ENCODE results near the gene ABHD16B. TPM values are rescaled to one million over a fixed set of nuclear protein-coding genes. Genes with fewer than 3 reads are reported as not detected.

The ABHD16B gene
- total RNA-seq, 1 donor from 2014 or later = not detected

DNA sequence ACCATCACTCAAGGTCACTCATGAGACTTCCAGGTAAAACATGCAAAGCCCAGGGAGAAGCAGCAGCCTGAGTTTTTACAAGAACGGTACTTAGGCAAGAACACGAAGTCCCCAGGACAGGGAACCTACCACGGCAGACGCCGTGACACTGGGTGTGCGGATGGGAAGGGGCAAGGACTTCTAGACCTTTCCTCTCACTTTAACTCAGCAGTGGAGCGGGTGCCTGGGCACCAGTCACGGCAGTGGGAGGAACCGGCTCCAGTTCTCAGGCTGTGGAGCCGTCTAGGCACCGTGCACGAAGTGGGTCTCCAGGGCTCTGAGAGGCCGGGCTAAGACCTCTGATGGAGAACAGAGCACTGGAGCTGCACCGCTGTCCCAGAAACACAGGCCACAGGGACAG is 32.8 kb upstream of the ABHD16B start:
- H3K4me3 ChIP-seq (ENCODE audit: low read depth, low read length) = no peak overlapping the region
- H3K27me3 ChIP-seq (ENCODE audit: control insufficient read depth, insufficient read depth, low read length) = peaks cover 49% of the 10 kb centered on the region
- TF ChIP-seq, protein P1, sequence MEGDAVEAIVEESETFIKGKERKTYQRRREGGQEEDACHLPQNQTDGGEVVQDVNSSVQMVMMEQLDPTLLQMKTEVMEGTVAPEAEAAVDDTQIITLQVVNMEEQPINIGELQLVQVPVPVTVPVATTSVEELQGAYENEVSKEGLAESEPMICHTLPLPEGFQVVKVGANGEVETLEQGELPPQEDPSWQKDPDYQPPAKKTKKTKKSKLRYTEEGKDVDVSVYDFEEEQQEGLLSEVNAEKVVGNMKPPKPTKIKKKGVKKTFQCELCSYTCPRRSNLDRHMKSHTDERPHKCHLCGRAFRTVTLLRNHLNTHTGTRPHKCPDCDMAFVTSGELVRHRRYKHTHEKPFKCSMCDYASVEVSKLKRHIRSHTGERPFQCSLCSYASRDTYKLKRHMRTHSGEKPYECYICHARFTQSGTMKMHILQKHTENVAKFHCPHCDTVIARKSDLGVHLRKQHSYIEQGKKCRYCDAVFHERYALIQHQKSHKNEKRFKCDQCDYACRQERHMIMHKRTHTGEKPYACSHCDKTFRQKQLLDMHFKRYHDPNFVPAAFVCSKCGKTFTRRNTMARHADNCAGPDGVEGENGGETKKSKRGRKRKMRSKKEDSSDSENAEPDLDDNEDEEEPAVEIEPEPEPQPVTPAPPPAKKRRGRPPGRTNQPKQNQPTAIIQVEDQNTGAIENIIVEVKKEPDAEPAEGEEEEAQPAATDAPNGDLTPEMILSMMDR (IDR thresholded peaks at IDR 0.05; ENCODE audit: insufficient read depth, low read length, poor library complexity, severe bottlenecking) = no peak
- no peak for DNase-seq (ENCODE audit: low read depth)
- H3K36me3 ChIP-seq (ENCODE audit: control insufficient read depth, insufficient read depth, low read length) = no peaks in the 10 kb centered on the region

DNA sequence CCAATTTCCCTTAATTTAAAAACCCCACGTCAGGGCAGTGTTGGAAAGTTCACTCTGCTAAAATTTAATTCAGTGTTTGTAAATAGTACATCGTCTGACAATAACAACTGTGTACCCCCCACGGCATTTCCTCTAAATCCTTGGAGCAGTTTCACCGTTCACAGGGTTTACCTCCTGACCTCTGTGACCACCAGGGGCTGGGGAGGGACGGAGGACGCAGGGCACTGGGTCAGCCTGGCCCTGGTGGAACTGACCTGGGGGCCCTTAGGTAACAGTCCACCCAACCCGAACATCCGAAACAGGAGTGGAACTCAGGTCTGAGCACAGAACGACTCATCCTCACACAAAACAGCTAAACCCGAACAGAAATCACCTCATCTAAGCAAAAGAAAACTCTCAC is 32.3 kb upstream of the ABHD16B start:
- Histone ChIP-seq H3K4me3 (ENCODE audit: low read depth, low read length) (no peak overlapping the region), H3K36me3 (ENCODE audit: control insufficient read depth, insufficient read depth, low read length) (no peaks in the 10 kb centered on the region), H3K27me3 (ENCODE audit: control insufficient read depth, insufficient read depth, low read length) (peaks cover 48% of the 10 kb centered on the region)
- DNase-seq (ENCODE audit: low read depth) = no peak
- TF ChIP-seq, protein P1 (IDR thresholded peaks at IDR 0.05; ENCODE audit: insufficient read depth, low read length, poor library complexity, severe bottlenecking) = no peak

DNA sequence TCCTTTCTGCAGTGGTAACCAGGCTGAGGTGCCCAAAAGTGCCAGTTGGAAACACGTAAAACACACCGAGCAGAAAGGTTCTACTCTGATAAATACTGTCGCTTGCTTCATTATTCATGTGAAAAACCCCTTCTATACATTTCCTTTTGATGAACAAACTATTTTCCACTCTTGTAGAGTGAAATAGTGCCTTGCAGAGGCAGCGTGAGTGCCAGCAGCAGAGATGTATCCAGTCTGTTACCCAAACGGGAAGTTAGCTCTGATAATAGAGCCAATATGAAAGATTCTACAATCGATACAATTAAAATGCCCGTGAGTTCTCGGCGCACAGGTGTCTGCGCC is 31.7 kb upstream of the ABHD16B start:
- TF ChIP-seq, protein P1 (IDR thresholded peaks at IDR 0.05; ENCODE audit: insufficient read depth, low read length, poor library complexity, severe bottlenecking) = no peak
- peaks cover 48% of the 10 kb centered on the region for H3K27me3 ChIP-seq (ENCODE audit: control insufficient read depth, insufficient read depth, low read length)
- no peak for DNase-seq (ENCODE audit: low read depth)
- H3K4me3 ChIP-seq (ENCODE audit: low read depth, low read length) = peak overlapping the region; percentile 32
- no peaks in the 10 kb centered on the region for H3K36me3 ChIP-seq (ENCODE audit: control insufficient read depth, insufficient read depth, low read length)

DNA sequence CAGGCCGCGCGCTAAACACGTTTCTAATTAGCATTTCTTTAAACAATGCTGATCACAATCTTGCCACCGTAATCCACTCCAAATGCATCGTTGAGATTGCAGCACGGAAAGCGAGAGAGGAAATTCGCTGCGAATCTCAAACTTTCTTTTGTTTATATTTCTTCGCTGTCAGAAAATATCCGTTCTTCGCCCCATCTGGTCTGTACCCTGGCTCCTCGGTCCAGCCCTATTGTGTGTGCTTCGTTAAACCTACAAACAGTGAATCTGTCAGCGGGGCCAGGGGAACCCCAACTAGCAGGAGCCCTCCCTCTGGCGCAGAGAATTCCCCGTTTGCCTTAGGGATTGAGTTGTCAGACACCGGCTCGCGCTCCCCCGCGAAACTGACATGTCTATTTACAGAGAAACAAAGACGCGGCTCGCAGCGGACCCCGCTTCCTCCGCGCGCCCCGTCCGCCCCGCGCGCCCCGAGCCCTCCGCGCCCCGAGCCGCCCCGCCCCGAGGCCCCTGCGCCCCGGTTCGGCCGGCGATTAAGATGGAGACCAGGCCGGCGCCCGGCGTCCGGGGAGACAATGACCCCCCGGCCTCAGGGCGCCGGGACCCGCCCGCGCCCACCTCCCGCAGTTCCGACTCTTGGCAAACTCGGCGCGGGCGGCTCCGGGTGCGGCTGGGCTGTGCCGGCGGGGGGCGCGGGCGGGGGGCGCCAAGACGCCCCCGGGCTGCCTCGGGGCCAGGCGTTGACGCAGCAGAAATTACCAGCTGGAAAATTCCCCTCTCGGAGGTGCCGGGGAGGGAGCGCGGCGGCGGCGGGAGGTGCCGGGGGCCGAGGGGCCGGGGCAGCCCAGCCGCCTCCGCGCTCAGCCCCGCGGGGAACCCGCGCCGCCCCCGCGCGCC is 31.1 kb upstream of the ABHD16B start:
- DNase-seq (ENCODE audit: low read depth) = no peak
- Histone ChIP-seq H3K27me3 (ENCODE audit: control insufficient read depth, insufficient read depth, low read length) (peaks cover 49% of the 10 kb centered on the region), H3K36me3 (ENCODE audit: control insufficient read depth, insufficient read depth, low read length) (no peaks in the 10 kb centered on the region), H3K4me3 (ENCODE audit: low read depth, low read length) (peak overlapping the region; percentile 32)
- TF ChIP-seq, protein P1 (IDR thresholded peaks at IDR 0.05; ENCODE audit: insufficient read depth, low read length, poor library complexity, severe bottlenecking) = no peak

DNA sequence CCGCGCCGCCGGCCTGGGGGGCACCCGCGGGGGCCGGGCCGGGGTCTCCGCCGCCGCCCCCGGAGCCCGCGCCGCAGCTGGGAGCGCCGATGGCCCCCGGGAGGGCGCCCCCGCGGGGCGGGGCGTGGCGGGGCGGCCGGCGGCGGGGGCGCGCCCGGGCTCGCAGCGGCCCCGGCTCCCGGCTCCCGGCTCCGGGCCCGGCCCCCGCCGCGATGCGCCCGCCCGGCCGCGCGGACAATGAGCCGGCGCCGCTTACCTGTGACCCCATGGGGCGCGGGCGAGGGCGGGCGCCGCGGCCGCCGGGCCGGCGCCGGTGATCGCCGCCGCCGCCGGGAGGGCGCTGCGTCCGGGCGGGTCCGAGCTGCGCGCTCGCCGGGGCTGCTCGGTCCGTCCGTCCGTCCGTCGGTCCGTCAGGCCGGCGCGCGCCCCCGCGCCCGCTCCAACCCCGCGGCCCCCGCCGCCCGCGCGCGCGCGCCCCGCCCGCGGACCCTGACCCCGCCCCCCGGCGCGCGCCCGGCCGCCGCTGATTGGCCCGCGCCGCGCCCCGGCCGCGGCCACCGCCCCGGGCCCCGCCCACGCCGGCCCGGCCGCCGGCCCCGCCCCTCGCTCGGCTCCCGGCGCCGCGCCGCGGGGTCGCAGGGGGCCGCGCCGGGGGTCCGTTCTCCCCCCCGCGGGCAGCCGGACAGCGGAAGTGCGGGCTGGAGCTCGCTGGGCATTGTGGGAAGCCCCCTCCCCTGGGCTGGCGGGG is 30.3 kb upstream of the ABHD16B start, which contains the start of gene ZBTB46:
TSS of gene ZBTB46 (minus strand) at position 424 of the 748 bp plus-strand sequence. CDS start 40,507 bp downstream, outside the sequence.
- no peak for DNase-seq (ENCODE audit: low read depth)
- H3K27me3 ChIP-seq (ENCODE audit: control insufficient read depth, insufficient read depth, low read length) = peaks cover 50% of the 10 kb centered on the region
- TF ChIP-seq, protein P1 (IDR thresholded peaks at IDR 0.05; ENCODE audit: insufficient read depth, low read length, poor library complexity, severe bottlenecking) = no peak
- peak within 1 kb of the TSS; percentile 39 for H3K4me3 ChIP-seq (ENCODE audit: low read depth, low read length)
- no peaks in the 10 kb centered on the region for H3K36me3 ChIP-seq (ENCODE audit: control insufficient read depth, insufficient read depth, low read length)
